DND-41 (cell line): ENCODE measurements around the gene PNPLA2.

Experiments used
- ATAC-seq: fragments of 200-7000 bp; cut with Tn5 transposase; 3 replicates; pipeline ENCODE4 v1.9.1; 2021; ENCODE audit warnings: low read depth; ENCODE audit not compliant: insufficient read depth
- DNase-seq: peaks from one replicate; pipeline ENCODE4 v3.0.0-alpha.2; 2020
- H2AFZ ChIP-seq: 2 replicates; pipeline ENCODE4 v1.6.0; 2012; ENCODE audit warnings: low read depth, low read length
- H3K27ac ChIP-seq: 2 replicates; pipeline ENCODE4 v1.5.1; 2012; ENCODE audit warnings: low read length, inconsistent platforms
- H3K27me3 ChIP-seq: fragments of 200-600 bp; sonication (generic); 2 replicates; pipeline ENCODE4 v1.6.0; 2012; ENCODE audit warnings: low read length, mild to moderate bottlenecking, inconsistent platforms; ENCODE audit not compliant: insufficient read depth, poor library complexity
- H3K36me3 ChIP-seq: 2 replicates; pipeline ENCODE4 v1.5.1; 2012; ENCODE audit warnings: low read length, inconsistent platforms; ENCODE audit not compliant: insufficient read depth
- H3K4me1 ChIP-seq: 2 replicates; pipeline ENCODE4 v1.5.1; 2012; ENCODE audit warnings: mild to moderate bottlenecking, low read length; ENCODE audit not compliant: insufficient read depth
- H3K4me2 ChIP-seq: 2 replicates; pipeline ENCODE4 v1.6.0; 2012; ENCODE audit warnings: mild to moderate bottlenecking, moderate library complexity, low read length, inconsistent platforms; ENCODE audit not compliant: insufficient read depth
- H3K4me3 ChIP-seq, 2 experiments: fragments of 200-600 bp in 1 of 2; shearing (Covaris generic) in 1 of 2; 2 replicates each; pipeline ENCODE4 v1.5.1; 2012 to 2016; ENCODE audit warnings: inconsistent platforms in 2 of 2, low read length in 2 of 2, mild to moderate bottlenecking in 2 of 2, low read depth in 1 of 2, moderate library complexity in 1 of 2
- H3K79me2 ChIP-seq: 2 replicates; pipeline ENCODE4 v1.6.0; 2012; ENCODE audit warnings: low read length, inconsistent platforms; ENCODE audit not compliant: insufficient read depth
- H3K9ac ChIP-seq: 2 replicates; pipeline ENCODE4 v1.6.0; 2012; ENCODE audit warnings: low read depth, mild to moderate bottlenecking, inconsistent platforms, low read length, moderate library complexity
- H3K9me3 ChIP-seq: 2 replicates; pipeline ENCODE4 v1.5.1; 2012; ENCODE audit warnings: low read length, moderate library complexity, mild to moderate bottlenecking, inconsistent platforms; ENCODE audit not compliant: insufficient read depth, severe bottlenecking
- H4K20me1 ChIP-seq: 2 replicates; pipeline ENCODE4 v1.6.0; 2012; ENCODE audit warnings: low read length; ENCODE audit not compliant: insufficient read depth
- EZH2 ChIP-seq: IDR thresholded peaks from 3 replicates; pipeline ENCODE4 v1.6.1; 2012; ENCODE audit warnings: borderline replicate concordance, low read depth, mild to moderate bottlenecking, moderate library complexity, low read length, inconsistent platforms; ENCODE audit not compliant: severe bottlenecking
- TF ChIP-seq, protein P1 (sequence below): IDR thresholded peaks from 2 replicates; pipeline ENCODE4 v1.5.1; 2012; ENCODE audit warnings: borderline replicate concordance, low read length, moderate library complexity, mild to moderate bottlenecking; ENCODE audit not compliant: poor library complexity, severe bottlenecking; ENCODE audit errors: extremely low read depth

Gene PNPLA2

DNA sequence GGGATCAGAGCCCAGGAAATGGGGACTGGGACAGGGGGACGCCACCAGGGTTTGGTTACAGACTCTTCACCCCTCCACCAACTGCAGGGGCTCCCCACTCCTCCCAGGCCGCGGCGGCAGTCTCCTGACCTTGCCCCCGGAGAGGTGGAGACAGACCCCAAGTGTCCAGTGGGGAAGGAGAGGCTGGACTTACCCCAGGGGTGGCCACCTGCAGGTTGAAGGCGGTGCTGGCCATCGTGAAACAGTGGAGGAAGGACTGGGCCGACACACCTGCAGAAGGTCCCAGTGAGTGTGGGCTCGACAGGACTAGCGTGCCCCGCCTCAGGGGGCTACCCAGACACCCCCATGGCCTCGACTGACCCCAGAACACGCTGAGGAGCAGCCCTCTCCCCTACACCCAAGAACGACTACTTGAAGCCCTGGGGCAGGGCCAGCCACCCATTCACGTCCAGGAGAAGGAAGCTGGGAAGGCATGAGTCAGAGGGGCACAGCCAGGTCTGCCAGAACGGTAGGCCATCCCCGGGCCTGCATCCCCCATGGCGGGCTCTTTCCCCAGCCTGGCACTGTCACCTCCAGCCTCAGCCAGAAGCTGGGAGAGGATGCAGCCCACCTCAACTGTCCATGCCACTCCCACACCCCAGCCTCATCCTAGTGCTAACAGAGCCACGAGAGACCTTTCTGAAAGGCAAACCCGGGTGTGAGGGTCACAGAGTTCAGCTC is 43.7 kb upstream of the PNPLA2 start:
- H3K9ac ChIP-seq: peak overlapping the region; percentile 21; the same call in 1 of the 2 replicates
- peak overlapping the region; percentile 89; the same call in 1 of the 2 replicates for H3K4me2 ChIP-seq
- H2AFZ ChIP-seq: no peak overlapping the region
- TF ChIP-seq, protein P1, sequence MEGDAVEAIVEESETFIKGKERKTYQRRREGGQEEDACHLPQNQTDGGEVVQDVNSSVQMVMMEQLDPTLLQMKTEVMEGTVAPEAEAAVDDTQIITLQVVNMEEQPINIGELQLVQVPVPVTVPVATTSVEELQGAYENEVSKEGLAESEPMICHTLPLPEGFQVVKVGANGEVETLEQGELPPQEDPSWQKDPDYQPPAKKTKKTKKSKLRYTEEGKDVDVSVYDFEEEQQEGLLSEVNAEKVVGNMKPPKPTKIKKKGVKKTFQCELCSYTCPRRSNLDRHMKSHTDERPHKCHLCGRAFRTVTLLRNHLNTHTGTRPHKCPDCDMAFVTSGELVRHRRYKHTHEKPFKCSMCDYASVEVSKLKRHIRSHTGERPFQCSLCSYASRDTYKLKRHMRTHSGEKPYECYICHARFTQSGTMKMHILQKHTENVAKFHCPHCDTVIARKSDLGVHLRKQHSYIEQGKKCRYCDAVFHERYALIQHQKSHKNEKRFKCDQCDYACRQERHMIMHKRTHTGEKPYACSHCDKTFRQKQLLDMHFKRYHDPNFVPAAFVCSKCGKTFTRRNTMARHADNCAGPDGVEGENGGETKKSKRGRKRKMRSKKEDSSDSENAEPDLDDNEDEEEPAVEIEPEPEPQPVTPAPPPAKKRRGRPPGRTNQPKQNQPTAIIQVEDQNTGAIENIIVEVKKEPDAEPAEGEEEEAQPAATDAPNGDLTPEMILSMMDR: no peak
- ATAC-seq: no peak
- H3K4me1 ChIP-seq: peaks cover 41% of the 10 kb centered on the region
- peaks cover 69% of the 10 kb centered on the region for H4K20me1 ChIP-seq
- H3K79me2 ChIP-seq: peaks cover 84% of the 10 kb centered on the region
- H3K9me3 ChIP-seq: no peaks in the 10 kb centered on the region
- H3K27ac ChIP-seq: no peak overlapping the region
- DNase-seq: no peak
- no peaks in the 10 kb centered on the region for H3K27me3 ChIP-seq
- H3K4me3 ChIP-seq: 0 out of 4 replicates have a peak overlapping the region, but pooled peaks of 1 of the 2 experiments have one; percentile 8
- H3K36me3 ChIP-seq: peaks cover 66% of the 10 kb centered on the region

DNA sequence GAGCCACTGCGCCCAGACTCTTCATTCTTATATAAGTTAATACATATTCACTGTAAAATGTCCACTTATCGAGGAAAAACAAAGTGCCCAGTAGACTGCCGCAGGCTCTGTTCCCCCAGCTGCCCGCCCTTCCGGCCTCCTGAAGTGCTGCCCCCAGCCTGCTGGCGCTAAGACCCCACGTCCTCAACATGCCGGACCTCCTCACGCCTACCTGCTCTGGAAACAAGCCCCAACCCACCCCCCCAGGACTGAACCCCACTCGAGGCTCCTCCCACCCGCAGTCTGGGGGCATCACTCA is 42.5 kb upstream of the PNPLA2 start:
- ATAC-seq (no peak), DNase-seq (no peak)
- no peak overlapping the region for H2AFZ ChIP-seq
- no peaks in the 10 kb centered on the region for H3K9me3 ChIP-seq
- H4K20me1 ChIP-seq: peaks cover 64% of the 10 kb centered on the region
- H3K27ac ChIP-seq: peak overlapping the region; percentile 72
- H3K4me1 ChIP-seq: peaks cover 48% of the 10 kb centered on the region
- TF ChIP-seq EZH2: no peak
- TF ChIP-seq, protein P1: no peak
- H3K4me2 ChIP-seq: peak overlapping the region; percentile 89
- H3K79me2 ChIP-seq: peaks cover 83% of the 10 kb centered on the region
- peak overlapping the region; percentile 53 to 88; a peak in 3 of 4 replicates for H3K4me3 ChIP-seq
- peaks cover 61% of the 10 kb centered on the region for H3K36me3 ChIP-seq
- H3K27me3 ChIP-seq: no peaks in the 10 kb centered on the region
- H3K9ac ChIP-seq: peak overlapping the region; percentile 97

DNA sequence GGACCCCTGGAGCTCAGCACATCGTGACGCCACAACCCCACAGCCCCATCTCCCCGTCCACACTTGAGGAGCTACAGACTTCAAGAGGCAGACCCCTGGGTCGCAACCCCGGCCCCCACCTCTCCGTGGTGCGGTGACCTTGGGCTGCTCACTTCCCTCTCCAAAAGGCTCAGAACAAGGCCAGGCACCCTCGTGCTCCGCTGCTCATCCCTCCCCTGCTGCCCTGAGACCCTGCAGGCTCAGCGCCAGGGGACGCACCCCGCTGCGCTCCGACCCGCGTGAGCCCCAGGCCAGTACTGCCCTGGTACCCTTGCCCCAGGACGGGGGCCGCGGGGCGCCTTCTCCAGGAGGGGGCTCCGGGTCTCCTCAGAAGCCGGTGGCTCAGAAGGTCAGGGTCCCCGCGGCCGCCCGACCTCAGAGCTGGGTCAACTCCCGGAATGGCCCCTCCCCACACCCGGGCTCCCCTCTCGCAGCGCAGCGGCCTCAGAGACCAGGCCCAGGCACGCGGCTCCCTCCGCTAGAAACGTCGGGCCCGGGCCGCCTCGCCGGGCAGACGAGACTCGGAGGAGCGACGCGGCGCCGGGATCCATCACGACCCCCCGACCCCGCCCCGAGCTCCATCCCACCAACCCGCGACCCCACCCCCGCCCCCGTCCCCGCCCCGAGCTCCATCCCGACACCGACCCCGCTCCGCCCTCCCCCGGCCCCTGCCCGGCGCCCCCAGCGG is 42.0 kb upstream of the PNPLA2 start:
- peaks cover 55% of the 10 kb centered on the region for H3K36me3 ChIP-seq
- peaks cover 62% of the 10 kb centered on the region for H4K20me1 ChIP-seq
- H3K9ac ChIP-seq: peak overlapping the region; percentile 97
- TF ChIP-seq, protein P1: peak; percentile 29
- no peak for TF ChIP-seq EZH2
- ATAC-seq (peak; percentile 66), DNase-seq (no peak)
- no peaks in the 10 kb centered on the region for H3K9me3 ChIP-seq
- peak overlapping the region; percentile 89 for H3K4me2 ChIP-seq
- peak overlapping the region; percentile 86 for H2AFZ ChIP-seq
- H3K27ac ChIP-seq: peak overlapping the region; percentile 87
- H3K79me2 ChIP-seq: peaks cover 79% of the 10 kb centered on the region
- H3K4me1 ChIP-seq: peaks cover 48% of the 10 kb centered on the region
- no peaks in the 10 kb centered on the region for H3K27me3 ChIP-seq
- H3K4me3 ChIP-seq: peak overlapping the region; percentile 88 to 92; a peak in 3 of 4 replicates
